ENCODE measurements around the gene TSPAN18.
"Not testable (repeated sequence)": the region's sequence is repeated elsewhere in the genome, so short reads cannot be mapped to it uniquely, and the experiment has no call there.

Gene TSPAN18

DNA sequence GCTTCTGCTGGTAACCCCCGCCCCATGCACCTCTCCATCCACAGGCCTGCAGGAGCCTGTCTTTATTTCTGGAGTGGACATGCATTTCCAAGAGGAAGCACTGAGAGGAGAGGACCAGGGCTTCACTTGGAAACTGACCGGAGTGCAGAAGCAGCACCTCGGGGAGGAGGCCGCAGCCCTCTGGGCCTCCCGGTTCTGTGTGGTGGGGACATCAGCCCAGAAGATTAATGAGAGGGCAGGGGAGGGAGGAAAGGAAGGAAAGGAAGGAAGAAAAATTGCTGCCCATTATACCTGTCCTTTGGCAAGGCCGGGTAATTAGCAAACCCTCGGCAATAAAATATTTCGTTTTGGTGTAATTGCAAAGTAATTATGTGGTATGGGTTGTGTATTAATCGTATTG lies 126.9 kb downstream of the TSPAN18 start:
- DNase-seq, result no peak

DNA sequence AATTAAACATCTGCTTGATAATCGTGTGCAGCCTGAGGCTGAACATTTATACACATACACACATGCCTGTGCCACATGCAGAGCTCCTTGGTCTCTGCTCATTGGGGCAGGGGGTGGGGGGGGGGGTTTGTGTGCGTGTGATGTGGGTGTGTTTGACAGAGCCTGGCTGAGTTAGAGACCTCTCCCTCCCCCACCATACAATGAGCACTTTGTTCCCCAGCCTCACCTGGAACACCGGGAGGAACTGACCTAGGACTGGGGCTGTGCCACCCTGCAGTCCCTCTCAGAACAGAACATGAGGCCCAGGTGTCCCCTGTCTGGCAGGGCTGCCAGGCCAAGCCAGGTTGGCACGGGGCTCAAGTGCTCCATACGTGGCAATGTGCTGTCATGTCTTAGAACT lies 127.3 kb downstream of the TSPAN18 start:
- DNase-seq, result no peak

DNA sequence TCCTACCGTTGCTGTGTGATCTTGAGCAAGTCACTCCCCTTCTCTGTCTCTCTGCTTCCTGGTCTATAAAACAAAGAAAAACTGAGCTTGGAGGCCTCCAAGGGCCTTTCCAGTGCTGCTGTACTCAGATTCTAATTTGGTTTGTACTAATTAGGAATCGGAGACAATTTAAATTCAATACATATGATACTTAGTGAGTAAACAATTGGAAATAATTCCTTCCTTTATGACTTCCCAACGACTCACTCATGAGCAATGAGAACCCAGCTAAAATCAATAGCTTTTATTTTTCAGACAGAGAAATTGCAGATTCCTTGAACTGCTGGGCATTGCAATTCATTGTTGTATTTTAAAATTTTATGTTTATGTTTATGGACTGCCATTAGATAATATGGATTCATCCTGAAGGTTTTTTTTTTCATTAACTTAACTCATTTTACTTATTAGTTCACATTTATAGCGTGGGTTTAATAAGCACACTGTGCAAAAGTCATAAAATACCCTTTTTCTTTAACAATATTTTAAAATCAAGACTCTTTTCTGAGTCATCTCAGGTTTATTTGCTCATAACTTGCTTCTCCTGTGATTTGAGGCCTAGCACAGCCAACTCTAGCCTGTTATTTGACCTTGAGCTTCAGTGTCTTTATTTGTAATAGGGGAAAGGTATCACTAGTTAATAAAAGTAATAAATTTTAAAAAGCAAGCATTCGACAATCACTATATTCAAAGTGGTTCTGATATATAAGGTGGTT lies 128.2 kb downstream of the TSPAN18 start:
- no peak for DNase-seq

DNA sequence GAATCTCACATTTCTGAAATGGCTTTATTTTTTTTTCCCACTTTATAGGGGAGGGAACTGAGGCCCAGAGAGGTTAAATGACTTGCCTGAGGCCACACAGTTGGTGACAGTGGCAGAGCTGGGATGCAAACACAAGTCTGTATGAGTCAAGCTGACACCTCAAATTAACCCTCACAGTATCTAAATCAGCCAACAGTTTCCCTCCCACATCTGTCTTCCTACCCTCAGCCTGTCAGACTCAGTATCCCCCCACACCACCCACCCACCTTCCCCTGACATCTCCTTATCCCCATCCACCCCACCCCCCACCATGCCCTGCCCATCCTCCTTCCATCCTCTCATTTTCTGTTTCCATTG lies 128.7 kb downstream of the TSPAN18 start:
- no peak for DNase-seq

DNA sequence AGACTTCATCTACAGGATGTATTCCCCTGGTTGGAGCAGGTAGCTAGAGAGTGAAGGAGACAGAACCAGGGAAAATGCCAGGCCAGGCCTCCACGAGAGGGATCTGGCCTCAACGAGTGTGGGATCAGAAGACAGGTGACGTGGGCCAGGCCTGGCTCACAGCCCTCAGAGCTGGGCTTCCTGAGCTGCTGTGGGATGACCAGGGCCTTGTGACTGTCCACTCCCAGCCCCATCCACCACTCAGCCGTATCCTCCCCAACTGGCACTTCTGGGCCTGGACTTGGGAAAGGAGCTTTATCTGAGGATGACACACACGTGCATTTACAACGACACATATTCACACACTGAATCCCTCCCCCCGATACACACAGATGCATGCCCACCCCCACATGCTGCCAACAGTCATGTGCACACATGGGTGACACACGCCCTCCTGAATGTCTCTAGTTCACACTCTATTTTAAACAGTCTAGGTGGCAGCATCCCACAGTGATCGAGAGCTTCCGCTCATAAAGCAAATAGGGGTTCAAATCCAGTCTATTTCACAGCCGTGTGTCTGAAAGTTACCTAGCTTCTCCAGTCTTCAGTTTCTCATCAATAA lies 130.8 kb downstream of the TSPAN18 start:
- no peak for DNase-seq

DNA sequence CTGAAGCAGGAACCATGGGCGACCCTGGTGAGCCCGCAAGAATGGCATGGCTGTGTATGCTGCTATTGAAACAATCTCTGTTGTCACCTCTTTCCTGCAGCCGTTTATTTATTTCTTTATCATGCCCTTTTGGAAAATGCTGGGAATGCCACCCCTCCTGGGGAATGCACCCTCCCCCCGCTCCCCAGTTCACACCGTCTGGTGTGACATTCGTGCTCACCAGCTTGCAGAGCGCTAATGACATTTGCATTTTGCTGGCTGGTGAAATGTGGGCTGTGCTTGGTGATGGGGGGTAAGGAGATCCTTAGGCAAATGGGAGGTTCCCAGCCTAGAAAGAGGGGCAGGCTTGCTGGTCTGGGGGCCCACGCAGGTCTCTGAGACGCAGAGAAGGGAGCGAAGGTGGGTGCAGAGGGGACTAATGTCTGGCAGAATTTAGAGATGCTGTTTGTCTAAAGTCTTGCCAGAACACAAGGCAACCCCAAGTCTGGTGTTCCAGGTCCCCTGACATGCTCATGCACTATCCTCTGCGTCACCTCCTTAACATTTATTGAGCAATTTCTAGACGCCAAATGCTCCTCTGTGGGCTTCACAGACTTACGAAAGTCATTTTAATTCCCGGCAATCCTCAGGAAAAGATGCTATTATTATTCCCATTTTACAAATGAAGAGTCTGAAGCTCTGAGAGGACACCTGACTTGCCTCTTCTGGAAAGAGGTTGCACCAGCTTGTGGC lies 132.2 kb downstream of the TSPAN18 start:
- no peak for DNase-seq

DNA sequence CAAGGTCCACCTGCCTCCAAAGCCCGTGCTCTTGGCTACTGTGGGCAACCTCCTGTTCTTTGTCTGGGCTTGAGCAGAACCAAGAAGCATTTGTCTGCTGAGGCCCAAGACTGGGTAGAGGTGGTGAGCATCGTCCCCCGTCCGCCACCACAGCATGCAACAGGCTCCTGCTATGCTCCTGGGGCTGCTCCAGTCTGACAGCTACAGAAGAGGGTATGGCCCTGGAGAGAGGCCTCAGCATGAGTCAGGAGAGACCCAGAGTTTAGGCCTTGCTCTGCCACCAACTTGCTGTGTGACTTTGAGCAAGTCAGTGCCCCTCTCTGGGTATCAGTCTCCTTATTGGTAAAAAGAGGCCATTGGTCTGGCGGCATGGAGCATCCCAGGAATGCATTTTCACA lies 132.8 kb downstream of the TSPAN18 start:
- no peak for DNase-seq

DNA sequence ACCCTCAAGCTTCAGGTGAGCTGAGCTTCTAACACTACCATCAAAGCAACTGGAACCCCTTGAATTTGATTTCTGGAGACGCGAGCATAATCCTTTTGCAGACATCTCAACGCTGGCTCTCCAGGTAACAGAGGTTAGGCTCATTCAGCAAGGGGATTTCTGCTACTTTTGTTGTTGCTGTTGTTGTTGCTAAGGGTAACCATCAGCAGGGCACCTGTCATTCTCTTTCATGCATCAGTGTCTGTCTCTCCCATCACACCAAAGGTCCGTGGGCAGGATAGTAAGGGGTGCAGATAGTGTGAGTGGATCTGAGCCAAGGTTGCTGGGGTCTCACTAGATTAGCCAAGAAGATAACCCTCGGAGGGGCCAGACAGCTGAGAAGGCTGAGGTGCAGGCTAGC lies 133.6 kb downstream of the TSPAN18 start:
- peak; percentile 17 for DNase-seq

DNA sequence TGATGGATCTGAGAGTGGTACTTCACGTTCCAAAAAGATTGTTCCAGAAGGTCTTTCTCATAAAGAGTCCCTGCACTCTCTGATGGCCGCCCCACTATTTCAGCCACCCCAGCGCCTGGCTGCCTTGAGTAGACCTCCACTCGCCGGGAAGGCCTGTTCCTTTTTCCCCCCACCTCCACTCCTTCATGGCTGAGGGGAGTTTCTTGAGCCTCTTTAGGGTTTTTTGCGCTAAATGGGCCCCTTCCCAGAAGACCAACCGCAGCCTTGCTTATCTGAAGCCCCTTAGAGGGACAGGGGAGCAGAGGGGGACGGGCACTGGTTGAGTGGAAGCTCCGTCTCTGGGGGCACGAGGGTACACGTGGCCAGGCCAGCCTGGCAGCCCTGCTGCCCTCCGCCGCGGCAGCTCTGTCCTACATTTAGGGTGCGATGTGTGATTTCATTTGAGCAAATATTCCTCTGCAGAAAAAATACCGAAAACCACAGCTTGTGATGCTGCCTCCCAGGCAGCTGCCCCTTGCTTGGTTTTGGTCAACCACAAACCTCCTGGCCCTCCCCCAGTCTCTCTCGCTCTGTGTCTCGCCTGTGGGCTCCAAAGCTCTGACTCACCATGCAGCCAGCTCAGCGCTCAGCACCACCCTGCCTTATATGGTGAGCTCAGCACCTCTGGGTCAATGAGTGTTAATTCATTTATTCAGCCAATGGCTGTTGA lies 135.2 kb downstream of the TSPAN18 start:
- peak; percentile 81 for DNase-seq

DNA sequence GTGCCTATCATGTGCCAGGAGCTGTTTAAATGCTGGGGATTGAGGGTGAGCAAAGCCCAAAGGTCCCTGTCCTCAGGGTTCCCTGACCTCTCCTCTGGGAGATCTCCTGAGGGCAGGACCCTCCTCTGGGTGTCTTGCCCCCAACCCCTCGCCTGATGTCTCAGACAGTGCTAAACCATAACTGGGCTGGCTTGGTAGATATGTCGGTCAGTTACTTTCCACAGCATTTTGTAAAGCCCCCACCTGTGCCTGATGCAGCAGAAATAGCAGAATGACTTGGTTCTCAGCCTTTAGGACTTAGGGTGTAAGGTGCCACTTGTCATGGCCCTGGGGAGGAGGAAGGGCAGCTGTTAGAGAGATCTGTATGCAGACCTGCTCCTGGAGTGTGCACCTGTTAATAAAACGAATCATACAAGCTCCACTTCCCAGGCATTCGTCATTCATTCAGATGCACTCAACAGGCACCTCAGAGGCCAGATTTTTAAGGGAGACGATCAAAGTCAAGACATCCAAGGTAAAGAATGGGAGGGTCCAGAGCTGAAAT lies 135.9 kb downstream of the TSPAN18 start:
- DNase-seq, result no peak

DNA sequence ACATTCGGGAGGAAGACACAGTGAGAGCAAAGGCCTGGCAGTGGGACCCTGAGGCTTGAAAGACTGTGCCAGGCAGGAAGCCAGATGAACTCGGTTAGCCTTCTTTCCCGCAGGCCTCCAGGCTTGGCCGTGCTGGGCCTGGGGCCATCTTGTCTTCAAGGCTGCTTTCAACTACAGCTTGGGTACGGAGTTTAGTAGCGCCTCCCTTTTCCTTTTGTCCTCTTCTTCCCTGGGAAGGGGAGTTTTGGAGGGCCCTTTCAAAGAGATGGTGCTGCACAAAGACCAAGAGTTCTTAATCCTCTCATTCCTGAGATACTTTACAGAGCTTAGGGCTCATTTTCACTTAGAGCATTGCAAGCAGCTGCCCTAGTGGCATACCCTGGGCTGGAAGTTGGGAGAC lies 136.5 kb downstream of the TSPAN18 start:
- DNase-seq, result no peak

DNA sequence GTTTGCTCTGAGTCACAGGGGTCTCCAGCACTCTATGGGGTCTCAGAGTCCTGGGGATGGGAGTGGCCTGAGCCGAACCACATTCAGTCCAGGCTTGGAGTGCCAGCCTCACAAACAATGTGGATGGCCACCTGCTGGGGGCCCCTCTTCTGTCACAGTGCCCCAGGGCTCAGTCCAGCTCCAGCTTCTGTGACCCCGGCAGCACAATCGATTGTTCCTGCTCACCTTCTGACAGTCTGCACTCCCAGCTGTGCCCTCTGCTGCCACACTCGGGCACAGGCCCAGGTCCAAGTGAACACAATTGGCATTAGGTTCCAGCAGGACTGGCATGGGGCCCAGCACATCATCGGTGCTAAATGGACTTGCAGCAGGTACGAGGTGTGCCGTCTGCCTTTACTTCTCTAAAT lies 139.1 kb downstream of the TSPAN18 start:
- no peak for DNase-seq

DNA sequence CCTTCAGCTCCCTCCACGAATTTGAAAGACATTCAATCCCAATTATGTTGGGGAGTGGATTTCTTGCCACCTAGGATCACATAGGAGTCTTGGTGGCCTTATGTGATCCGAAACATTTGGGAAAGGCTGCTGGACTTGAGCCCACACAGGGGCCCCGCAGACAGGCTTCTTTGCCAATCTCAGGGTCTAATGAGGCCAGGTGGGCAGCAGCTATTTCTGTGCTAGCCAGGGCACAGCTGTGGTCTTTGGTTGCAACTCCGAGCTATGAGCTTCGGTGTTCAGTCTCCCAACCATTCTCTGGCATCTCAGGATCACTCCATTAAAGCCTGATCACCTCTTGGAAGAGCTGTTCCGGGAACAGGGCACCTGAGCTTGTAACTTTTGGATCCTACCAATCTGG lies 139.5 kb downstream of the TSPAN18 start:
- no peak for DNase-seq

DNA sequence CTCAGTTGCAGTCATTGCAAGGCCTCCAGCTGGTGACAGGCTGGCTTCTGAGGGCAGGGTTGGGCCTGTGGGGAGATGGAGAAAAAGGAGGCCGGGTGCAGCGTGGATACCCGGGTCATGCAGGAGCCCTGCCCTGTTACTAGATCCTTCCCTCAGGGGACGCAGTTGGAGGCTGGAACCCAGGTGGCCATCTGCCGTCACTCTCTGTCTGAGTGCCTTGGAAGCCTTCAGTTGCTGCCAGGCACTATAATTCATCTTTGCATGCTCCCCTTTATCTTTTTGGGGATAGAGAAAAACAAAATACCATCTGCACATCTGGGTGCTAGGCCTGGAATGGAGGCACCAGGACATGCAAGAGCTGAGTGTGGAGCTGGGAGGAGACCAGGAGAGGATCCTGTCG lies 141.3 kb downstream of the TSPAN18 start:
- DNase-seq, result no peak

DNA sequence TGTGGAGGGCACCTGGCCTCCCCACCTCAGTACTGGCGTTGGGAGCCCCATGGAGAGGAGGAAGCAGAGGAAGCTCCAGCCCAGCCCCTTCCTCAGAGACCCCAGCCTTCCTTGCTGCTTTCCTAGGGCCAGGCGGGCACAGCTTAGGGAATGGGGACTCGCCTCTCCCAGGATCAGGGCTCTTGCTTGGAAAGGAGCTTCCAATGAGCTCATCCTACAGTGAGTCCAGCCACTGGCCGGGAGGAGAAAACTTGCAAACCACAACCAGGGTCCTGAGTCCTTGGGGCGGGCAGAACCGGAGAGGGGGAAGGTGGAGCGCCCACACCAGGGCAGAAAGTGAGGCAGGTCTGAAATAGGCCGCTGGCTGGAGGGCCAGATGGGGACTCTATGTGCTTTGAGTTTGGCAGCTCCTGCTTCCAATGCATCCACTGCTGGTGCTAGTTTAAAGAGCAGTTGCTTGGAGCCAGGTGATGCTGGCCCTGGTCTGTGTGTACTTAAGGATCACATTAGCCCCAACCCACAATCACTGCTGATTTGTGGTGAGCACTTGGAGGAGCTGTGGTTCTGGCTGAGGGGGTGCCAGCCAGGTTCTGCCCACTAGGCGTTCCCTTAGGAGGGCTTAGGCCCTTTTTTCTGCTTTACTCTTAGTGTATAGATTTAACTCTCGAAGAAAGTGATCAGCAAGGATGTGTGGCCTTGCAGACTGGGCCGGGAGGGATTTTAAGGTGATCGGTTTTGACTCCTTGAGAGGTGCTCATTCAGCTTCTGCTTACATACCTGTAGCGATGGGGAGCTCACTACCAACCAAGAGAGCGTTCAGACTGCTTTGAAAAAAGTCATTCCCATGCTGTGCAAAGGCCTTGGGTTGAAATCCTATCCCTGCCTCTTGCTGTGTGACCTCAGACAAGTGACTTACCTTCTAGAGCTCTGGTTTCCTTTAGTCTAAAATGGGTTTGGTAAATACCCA lies 142.0 kb downstream of the TSPAN18 start:
- DNase-seq, result no peak

DNA sequence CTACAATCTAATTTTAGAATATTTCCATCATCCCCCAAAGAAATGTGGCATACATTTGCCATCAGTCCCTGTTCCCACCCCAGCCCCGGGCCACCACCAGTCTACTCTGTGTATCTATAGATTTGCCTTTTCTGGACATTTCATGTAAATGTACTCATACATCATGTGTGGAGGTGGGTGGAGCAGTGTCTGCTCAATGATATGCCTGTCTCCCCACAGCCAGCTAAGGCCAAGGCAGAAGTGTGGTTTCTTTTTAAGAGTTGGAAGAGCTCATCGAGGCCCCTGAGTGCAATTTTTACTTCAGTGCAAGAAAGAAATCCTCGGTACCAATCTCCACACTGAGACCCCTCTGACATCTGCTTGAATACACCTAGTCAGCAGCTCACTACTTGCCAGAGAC lies 143.4 kb downstream of the TSPAN18 start:
- DNase-seq, result no peak

DNA sequence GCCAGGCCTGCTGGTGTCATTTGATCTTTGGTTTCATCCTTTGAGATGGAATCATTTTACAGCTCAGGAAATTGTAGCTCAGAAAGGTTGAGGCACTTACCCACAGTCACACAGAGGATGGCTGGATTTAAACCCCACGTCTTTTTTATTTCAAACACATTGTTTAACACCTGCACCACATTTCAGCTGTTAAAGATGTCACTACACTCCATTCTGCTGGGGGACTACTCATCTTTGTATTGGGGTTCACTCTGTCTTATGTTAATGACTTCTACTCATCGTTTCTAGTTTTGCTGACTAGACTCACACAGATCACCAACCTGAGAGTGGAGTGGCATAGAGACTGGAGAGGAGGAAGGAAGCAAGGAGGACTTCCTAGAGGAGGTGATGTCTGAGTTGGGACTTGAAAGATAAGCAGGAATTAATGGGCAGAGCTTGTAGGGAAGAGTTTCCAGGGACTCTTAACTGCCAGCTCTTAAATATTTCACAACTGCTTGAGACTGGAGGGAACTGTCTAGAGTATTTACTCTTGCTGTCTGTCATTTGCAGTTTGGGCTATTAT lies 143.9 kb downstream of the TSPAN18 start:
- DNase-seq, result no peak

DNA sequence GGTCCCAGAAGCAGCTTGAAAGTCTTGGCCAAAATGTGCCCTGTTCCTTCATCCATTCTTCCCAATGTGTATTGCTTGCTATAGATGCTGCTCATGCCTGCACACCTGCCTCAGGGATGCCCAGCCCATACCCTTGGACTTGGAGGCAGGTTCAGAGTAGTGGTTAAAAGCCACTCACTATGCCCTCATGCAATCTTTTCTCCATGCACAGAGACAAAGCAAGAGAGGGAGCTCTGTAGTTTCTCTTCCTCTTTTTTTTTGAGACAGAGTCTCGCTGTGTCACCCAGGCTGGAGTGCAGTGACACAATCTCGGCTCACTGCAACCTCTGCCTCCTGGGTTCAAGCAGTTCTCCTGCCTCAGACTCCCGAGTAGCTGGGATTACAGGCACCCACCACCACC lies 144.9 kb downstream of the TSPAN18 start:
- DNase-seq, result not testable (repeated sequence)

DNA sequence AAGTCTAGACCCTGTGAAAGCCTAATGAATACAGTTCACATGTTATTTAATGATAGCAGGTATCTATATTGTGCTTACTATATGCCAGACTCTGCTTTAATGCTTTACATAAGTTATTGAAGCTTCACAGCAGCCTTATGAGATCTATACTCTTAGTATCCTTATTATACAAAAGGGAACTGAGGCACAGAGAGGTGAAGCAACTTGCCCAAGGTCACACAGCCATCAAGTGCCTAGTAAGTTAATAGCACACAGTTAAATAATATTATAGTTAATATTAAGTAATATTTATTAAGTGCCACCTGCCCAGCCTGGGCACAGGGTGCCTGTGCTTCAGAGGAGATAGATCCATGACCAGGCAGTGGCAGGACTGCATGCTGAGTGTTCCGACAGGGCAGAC lies 145.8 kb downstream of the TSPAN18 start:
- DNase-seq, result no peak

DNA sequence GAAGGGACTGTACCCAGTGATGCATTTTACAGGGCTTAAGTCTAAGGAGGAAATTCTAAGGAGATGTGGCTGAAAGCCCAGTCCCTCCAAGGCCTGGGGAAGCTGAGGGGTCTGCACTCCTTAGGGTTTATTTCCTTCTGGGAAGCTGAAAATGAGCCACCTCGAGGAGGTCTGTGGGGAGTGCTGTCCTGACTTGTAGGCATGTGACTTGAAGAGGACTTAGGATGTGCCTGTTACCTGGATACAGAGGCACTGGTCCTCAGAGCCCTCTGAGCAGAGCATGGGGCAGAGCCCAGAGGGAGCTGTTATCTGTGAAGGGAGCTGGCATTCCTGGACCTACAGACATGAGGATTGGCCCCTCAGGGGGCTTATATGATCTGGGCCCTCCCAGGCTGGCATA lies 146.8 kb downstream of the TSPAN18 start:
- no peak for DNase-seq

DNA sequence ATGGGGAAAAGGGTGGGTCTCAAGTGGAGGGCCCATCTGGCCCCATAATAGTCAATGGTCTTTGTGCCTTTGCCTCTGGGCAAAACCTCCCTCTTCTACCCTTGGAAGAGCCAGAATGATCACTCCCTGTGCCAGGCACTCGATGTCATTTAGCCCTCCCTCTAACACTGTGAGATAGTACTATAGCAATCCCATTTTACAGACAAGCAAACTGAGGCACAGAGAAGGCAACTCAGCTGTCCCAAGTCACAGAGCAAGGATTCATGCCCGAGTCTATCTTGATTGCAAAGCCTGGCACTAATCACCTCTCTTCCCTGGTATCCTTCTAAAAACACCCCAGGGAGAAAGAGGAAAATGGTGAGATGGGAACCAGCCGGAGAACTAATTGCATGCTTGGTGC lies 147.5 kb downstream of the TSPAN18 start:
- DNase-seq, result no peak

DNA sequence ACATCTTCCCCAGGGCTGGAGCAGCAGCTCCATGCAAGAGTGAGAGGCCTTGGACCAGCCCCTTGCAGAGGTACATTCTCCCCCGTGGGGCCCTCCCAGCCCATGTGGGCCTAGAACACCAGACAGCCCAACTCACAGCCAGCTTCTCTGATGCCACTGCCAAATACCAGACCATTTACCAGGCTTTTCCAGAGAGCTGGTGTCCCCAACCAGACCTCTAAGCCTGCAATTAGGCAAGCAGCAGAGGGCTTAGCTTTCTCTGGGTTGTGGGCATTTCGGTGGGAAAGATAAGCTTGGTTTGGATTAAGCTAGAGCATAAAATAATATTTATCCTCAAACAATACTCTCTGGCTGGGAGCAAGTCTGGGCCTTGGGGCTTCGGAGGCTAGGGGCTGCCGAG lies 148.3 kb downstream of the TSPAN18 start:
- no peak for DNase-seq
